AG09319 (cell line): ENCODE results near the gene EIF5.
A peak's percentile ranks its signal among the peaks of the same experiment; 100 is the strongest.

ENCODE experiments used
- DNase-seq: peaks from one replicate; pipeline ENCODE4 v3.0.0-alpha.2; 2010; ENCODE audit warnings: low read depth; ENCODE audit errors: extremely low read depth
- CTCF ChIP-seq: IDR thresholded peaks from 2 replicates; pipeline ENCODE4 v1.5.1; 2011; ENCODE audit warnings: low read depth, mild to moderate bottlenecking, inconsistent platforms, low read length, moderate library complexity

The EIF5 gene

GRCh38 chr14:103360548-103360947, 26.5 kb downstream of the EIF5 start:
- TF ChIP-seq CTCF, result no peak
- no peak for DNase-seq

- peak; percentile 87 for DNase-seq
- TF ChIP-seq CTCF, result no peak
Measured at GRCh38 chr14:103361867-103362266, 27.8 kb downstream of the EIF5 start.

- no peak for TF ChIP-seq CTCF
- DNase-seq, result no peak
Measured at GRCh38 chr14:103362780-103363179, 28.7 kb downstream of the EIF5 start.

- no peak for DNase-seq
- no peak for TF ChIP-seq CTCF
Measured at GRCh38 chr14:103366741-103367140, 32.7 kb downstream of the EIF5 start.

GRCh38 chr14:103367995-103368394, 34.0 kb downstream of the EIF5 start:
- DNase-seq, result no peak
- TF ChIP-seq CTCF, result no peak

- DNase-seq, result no peak
- TF ChIP-seq CTCF, result no peak
Measured at GRCh38 chr14:103370087-103370486, 36.0 kb downstream of the EIF5 start.

- no peak for TF ChIP-seq CTCF
- DNase-seq, result no peak
Measured at GRCh38 chr14:103372017-103372416, 38.0 kb downstream of the EIF5 start.
